Measurements from ENCODE around the gene MED7. TPM values are rescaled to one million over a fixed set of nuclear protein-coding genes. Genes with fewer than 3 reads are reported as not detected.
"Not testable (repeated sequence)": the region's sequence is repeated elsewhere in the genome, so short reads cannot be mapped to it uniquely, and the experiment has no call there.

MED7 gene
- total RNA-seq, 6 experiments from 2014 or later = 3.5 to 6.1 (median 5.2) TPM

- H3K27me3 ChIP-seq = no peaks in the 10 kb centered on the region
- H3K36me3 ChIP-seq = no peaks in the 10 kb centered on the region
- no peak for DNase-seq
- no peak overlapping the region for H3K27ac ChIP-seq
- no peak for TF ChIP-seq POLR2A (IDR thresholded peaks at IDR 0.05)
- TF ChIP-seq CTCF (IDR thresholded peaks at IDR 0.05) = no peak
- no peak overlapping the region for H3K4me3 ChIP-seq
- ATAC-seq = no peak
- no peaks in the 10 kb centered on the region for H3K9me3 ChIP-seq
- 56% methylated on average over 9 of the region's 12 CpGs for WGBS (ENCODE audit: insufficient coverage, low coverage, low lambda C conversion rate, missing lambda C conversion rate)
- intact Hi-C loops (cut with DNase I) = no loop called here
- H3K4me1 ChIP-seq = no peaks in the 10 kb centered on the region
Measured at GRCh38 chr5:157186309-157187045, 43.8 kb upstream of the MED7 start.

- H3K4me1 ChIP-seq; ATAC-seq; intact Hi-C loops (cut with DNase I); H3K36me3 ChIP-seq; H3K27me3 ChIP-seq; H3K4me3 ChIP-seq; H3K9me3 ChIP-seq; DNase-seq; H3K27ac ChIP-seq: not testable (repeated sequence)
- 74% methylated on average over 4 of the region's 6 CpGs for WGBS (ENCODE audit: insufficient coverage, low coverage, low lambda C conversion rate, missing lambda C conversion rate)
Measured at GRCh38 chr5:157185122-157185521, 42.5 kb upstream of the MED7 start.

- H3K27me3 ChIP-seq = no peaks in the 10 kb centered on the region
- intact Hi-C loops (cut with DNase I) = no loop called here
- TF ChIP-seq POLR2A (IDR thresholded peaks at IDR 0.05) (no peak), CTCF (IDR thresholded peaks at IDR 0.05) (no peak)
- H3K4me3 ChIP-seq = no peak overlapping the region
- H3K27ac ChIP-seq = no peak overlapping the region
- H3K9me3 ChIP-seq = no peaks in the 10 kb centered on the region
- 67% methylated on average over 8 of the region's 8 CpGs for WGBS (ENCODE audit: insufficient coverage, low coverage, low lambda C conversion rate, missing lambda C conversion rate)
- ATAC-seq (no peak), DNase-seq (no peak)
- no peaks in the 10 kb centered on the region for H3K4me1 ChIP-seq
- H3K36me3 ChIP-seq = no peaks in the 10 kb centered on the region
Measured at GRCh38 chr5:157184117-157184670, 41.5 kb upstream of the MED7 start.

- no peak overlapping the region for H3K27ac ChIP-seq
- TF ChIP-seq POLR2A (IDR thresholded peaks at IDR 0.05) (no peak), CTCF (IDR thresholded peaks at IDR 0.05) (no peak)
- intact Hi-C loops (cut with DNase I) = no loop called here
- no peaks in the 10 kb centered on the region for H3K36me3 ChIP-seq
- H3K4me3 ChIP-seq = no peak overlapping the region
- no peaks in the 10 kb centered on the region for H3K27me3 ChIP-seq
- WGBS (ENCODE audit: insufficient coverage, low coverage, low lambda C conversion rate, missing lambda C conversion rate) = 52% methylated on average over 3 of the region's 3 CpGs
- ATAC-seq (no peak), DNase-seq (no peak)
- no peaks in the 10 kb centered on the region for H3K9me3 ChIP-seq
- no peaks in the 10 kb centered on the region for H3K4me1 ChIP-seq
Measured at GRCh38 chr5:157182143-157182757, 39.6 kb upstream of the MED7 start.

Data from right lobe of liver (tissue), 6 donors.